Measurements from ENCODE around the gene VAV3.
A peak's percentile ranks its signal among the peaks of the same experiment; 100 is the strongest.

VAV3 gene

DNA sequence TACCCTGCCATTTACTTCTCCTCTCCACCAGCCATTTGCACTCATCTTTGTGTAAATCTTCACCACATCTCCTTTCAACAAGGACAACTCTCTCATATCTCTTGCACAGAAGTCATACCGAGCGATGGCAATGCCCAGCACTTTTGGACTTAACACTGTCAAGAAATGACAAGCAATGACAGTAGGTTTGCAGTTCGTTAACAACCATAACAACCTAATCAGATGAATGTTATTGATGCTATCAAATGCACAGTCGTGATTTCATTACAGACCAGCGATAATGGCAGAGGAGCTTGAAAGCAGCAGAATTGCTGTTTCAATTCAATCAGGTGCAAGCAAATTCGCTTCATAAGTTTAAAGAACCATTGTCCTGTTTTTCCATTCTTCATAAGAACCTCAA lies 390.9 kb downstream of the VAV3 start:
- Mint-ChIP-seq H3K9me3 (no peaks in the 10 kb centered on the region), H3K36me3 (ENCODE audit: low read depth) (peaks cover 16% of the 10 kb centered on the region), H3K4me3 (no peak overlapping the region), H3K27me3 (ENCODE audit: low read depth) (no peaks in the 10 kb centered on the region), H3K4me1 (peaks cover 15% of the 10 kb centered on the region), H3K27ac (no peak overlapping the region)
- TF ChIP-seq, protein P1, sequence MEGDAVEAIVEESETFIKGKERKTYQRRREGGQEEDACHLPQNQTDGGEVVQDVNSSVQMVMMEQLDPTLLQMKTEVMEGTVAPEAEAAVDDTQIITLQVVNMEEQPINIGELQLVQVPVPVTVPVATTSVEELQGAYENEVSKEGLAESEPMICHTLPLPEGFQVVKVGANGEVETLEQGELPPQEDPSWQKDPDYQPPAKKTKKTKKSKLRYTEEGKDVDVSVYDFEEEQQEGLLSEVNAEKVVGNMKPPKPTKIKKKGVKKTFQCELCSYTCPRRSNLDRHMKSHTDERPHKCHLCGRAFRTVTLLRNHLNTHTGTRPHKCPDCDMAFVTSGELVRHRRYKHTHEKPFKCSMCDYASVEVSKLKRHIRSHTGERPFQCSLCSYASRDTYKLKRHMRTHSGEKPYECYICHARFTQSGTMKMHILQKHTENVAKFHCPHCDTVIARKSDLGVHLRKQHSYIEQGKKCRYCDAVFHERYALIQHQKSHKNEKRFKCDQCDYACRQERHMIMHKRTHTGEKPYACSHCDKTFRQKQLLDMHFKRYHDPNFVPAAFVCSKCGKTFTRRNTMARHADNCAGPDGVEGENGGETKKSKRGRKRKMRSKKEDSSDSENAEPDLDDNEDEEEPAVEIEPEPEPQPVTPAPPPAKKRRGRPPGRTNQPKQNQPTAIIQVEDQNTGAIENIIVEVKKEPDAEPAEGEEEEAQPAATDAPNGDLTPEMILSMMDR (IDR thresholded peaks at IDR 0.05; ENCODE audit: unreplicated experiment in 3 of 3): no peak

DNA sequence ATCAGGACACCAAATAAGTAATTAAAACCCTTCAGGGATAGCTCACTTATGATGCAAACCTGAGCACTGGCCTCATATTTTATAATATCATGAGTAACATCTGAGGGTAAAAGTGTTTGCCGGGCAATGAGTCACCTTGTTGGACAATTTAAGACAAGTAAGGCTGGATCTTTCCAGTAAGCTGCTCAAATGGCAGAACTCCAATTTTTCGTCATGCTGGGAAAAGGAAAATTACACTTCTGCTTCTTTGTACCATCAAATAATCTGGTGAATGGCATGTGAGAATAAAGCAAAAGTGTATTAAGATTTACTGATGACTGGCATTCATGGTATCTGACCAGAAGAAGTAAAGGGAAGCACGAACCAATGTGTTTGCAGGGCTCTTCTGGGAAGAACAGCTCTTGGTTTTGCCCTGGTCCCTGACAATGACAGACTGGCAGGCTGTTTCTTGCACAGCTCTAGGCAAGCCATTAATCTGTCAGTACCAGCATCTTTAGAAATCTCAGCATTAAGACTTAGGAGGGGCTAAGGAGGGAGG lies 392.2 kb downstream of the VAV3 start:
- Mint-ChIP-seq H3K27ac (peak overlapping the region in 1 of 3 experiments; percentile 59), H3K4me3 (no peak overlapping the region), H3K9me3 (no peaks in the 10 kb centered on the region), H3K36me3 (ENCODE audit: low read depth) (peaks cover 16% of the 10 kb centered on the region), H3K27me3 (ENCODE audit: low read depth) (no peaks in the 10 kb centered on the region), H3K4me1 (peaks cover 15% of the 10 kb centered on the region)
- TF ChIP-seq, protein P1 (IDR thresholded peaks at IDR 0.05; ENCODE audit: unreplicated experiment in 3 of 3): no peak

DNA sequence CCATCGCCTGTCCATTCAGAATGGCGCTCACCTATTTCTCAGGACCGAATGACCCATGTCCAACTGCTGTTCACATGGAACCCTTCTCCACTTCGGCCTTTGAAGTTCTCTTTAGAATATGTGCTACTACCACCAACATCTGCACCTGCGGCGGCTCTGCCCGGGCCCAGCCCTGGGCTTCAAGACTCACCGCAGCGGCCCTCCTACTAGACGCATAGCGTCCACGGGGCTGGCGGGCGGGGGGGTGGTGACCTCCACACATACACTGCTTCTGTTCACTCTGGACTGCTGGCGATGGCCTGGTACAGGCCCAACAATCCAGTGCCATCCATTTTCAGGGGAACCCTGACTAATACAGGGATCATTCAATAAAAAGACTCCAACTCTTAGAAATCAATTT lies 394.2 kb downstream of the VAV3 start:
- H3K27me3 Mint-ChIP-seq (ENCODE audit: low read depth): no peaks in the 10 kb centered on the region
- H3K4me1 Mint-ChIP-seq: peaks cover 15% of the 10 kb centered on the region
- no peak overlapping the region for H3K4me3 Mint-ChIP-seq
- H3K36me3 Mint-ChIP-seq (ENCODE audit: low read depth): peaks cover 13% of the 10 kb centered on the region
- TF ChIP-seq, protein P1 (IDR thresholded peaks at IDR 0.05; ENCODE audit: unreplicated experiment in 3 of 3): no peak
- no peak overlapping the region for H3K27ac Mint-ChIP-seq
- no peaks in the 10 kb centered on the region for H3K9me3 Mint-ChIP-seq

DNA sequence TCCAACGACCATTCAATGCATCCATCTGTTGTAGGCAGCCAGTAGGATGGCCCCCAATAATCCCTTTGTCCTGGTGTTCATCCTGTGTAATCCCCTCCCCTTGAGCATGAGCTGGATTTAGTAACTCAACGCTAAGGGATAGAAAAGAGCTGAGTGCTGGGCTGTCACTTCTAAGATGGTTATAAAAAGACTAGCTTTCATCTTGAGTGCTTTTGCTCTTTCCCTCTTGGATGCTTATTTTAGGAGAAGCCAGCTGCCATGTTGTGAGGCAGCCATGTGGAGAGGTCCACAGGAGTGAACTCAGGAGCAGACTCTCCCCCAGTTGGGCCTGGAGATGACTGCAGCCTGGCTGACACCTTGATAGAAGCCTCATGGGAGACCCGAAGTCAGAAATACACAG lies 401.5 kb downstream of the VAV3 start:
- Mint-ChIP-seq H3K27ac (no peak overlapping the region), H3K27me3 (ENCODE audit: low read depth) (no peaks in the 10 kb centered on the region), H3K36me3 (ENCODE audit: low read depth) (no peaks in the 10 kb centered on the region), H3K4me3 (no peak overlapping the region), H3K4me1 (no peaks in the 10 kb centered on the region), H3K9me3 (no peaks in the 10 kb centered on the region)
- TF ChIP-seq, protein P1 (IDR thresholded peaks at IDR 0.05; ENCODE audit: unreplicated experiment in 3 of 3): no peak

DNA sequence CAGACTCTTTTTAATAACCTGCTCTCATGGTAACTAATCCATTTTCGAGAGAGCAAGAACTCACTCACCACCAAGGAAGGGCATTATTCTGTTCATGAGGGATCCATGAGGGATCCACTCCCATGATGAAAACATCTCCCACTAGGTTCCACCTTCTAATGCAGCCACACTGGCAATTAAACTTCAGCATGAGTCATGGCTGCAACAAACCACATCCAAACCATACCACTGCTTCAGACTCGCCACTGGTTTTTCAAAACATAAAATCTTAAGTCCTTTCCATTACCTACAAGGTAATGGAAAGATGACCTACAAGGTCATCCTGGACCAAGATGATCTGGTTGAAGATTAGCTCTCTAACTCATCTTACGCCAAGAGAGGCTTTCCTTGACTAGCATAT lies 405.1 kb downstream of the VAV3 start:
- H3K36me3 Mint-ChIP-seq (ENCODE audit: low read depth): no peaks in the 10 kb centered on the region
- no peak overlapping the region for H3K4me3 Mint-ChIP-seq
- no peak overlapping the region for H3K27ac Mint-ChIP-seq
- H3K9me3 Mint-ChIP-seq: no peaks in the 10 kb centered on the region
- no peaks in the 10 kb centered on the region for H3K4me1 Mint-ChIP-seq
- no peaks in the 10 kb centered on the region for H3K27me3 Mint-ChIP-seq (ENCODE audit: low read depth)
- TF ChIP-seq, protein P1 (IDR thresholded peaks at IDR 0.05; ENCODE audit: unreplicated experiment in 3 of 3): no peak

DNA sequence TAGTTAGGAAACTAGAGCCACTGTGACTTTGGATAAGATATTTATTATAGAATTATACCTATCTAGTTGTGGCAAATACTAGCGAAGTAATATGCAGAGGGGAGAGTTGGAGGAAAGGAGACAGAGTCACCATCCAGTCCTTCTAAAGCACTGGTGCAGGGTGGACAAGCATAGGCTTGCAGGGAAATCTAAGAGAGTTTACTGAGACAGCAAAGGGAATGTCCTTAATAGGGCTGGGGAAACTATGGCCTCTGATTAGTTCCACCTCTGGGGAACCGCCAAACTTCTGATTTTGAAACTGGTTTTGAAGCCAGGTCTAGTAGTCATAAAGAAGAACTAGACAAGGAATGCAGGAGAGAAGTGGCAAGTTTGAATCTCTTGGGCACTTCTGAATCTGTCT lies 407.9 kb downstream of the VAV3 start:
- Mint-ChIP-seq H3K9me3 (no peaks in the 10 kb centered on the region), H3K4me3 (no peak overlapping the region), H3K36me3 (ENCODE audit: low read depth) (no peaks in the 10 kb centered on the region), H3K27me3 (ENCODE audit: low read depth) (no peaks in the 10 kb centered on the region), H3K4me1 (no peaks in the 10 kb centered on the region), H3K27ac (no peak overlapping the region)
- TF ChIP-seq, protein P1 (IDR thresholded peaks at IDR 0.05; ENCODE audit: unreplicated experiment in 3 of 3): no peak

All from nephron (organoid).